Neural progenitor cell (in vitro differentiated cells): Measurements from ENCODE around the gene TRPV5.

Experiments used
- EZH2 ChIP-seq: fragments of 200-600 bp; sonication (generic); IDR thresholded peaks from 2 replicates; pipeline ENCODE4 v1.6.1; 2017; ENCODE audit warnings: antibody characterized with exemption, mild to moderate bottlenecking, moderate library complexity
- TF ChIP-seq, protein P1 (sequence below): fragments of 200-600 bp; sonication (generic); IDR thresholded peaks from 2 replicates; pipeline ENCODE4 v1.5.1; 2017; ENCODE audit warnings: antibody characterized with exemption, mild to moderate bottlenecking

- TF ChIP-seq, protein P1, sequence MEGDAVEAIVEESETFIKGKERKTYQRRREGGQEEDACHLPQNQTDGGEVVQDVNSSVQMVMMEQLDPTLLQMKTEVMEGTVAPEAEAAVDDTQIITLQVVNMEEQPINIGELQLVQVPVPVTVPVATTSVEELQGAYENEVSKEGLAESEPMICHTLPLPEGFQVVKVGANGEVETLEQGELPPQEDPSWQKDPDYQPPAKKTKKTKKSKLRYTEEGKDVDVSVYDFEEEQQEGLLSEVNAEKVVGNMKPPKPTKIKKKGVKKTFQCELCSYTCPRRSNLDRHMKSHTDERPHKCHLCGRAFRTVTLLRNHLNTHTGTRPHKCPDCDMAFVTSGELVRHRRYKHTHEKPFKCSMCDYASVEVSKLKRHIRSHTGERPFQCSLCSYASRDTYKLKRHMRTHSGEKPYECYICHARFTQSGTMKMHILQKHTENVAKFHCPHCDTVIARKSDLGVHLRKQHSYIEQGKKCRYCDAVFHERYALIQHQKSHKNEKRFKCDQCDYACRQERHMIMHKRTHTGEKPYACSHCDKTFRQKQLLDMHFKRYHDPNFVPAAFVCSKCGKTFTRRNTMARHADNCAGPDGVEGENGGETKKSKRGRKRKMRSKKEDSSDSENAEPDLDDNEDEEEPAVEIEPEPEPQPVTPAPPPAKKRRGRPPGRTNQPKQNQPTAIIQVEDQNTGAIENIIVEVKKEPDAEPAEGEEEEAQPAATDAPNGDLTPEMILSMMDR = no peak
- no peak for TF ChIP-seq EZH2
These were observed 36.7 kb downstream of the TRPV5 start for GRCh38 chr7:142896741-142897379.
